Inferior parietal cortex (tissue), 1 donor: Measurements from ENCODE around the gene ABI3.

Experiments used
- DNase-seq: peaks from one replicate; pipeline ENCODE4 v3.0.0-alpha.2; 2016; ENCODE audit errors: extremely low spot score

The ABI3 gene

DNA sequence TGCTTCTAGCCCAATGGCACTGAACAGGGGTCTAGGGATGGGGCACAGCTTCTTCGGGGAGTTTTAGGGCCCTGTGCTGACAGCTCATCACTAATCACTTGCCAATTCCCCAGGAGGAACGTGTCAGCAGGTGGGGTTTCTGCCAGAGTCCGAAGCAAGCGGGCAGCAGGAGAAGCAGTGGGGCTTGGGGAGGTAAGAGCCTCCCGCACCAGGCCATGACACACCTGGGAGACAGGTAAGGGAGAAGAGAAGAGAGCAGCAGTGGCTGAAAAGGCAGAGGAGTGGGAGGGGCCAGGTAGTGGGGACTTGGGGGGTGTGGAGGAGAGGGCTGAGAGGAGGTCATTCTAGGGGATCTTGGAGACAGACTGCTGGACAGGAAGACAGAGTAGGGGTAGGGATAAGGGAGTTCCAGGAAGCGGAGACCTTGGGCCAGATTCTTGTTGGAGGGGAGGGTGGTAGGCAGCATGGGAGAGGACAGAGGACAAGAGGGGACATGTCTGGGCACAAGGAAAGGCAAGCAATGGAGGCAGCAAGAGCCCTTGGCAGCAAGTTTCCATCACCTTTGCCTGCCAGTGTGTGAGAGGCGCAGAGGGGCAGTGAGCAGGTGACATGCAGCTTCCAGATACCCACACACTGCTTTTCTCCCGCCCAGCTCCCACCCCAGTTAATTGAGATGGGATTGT lies 15.2 kb downstream of the ABI3 start:
- DNase-seq: no peak

DNA sequence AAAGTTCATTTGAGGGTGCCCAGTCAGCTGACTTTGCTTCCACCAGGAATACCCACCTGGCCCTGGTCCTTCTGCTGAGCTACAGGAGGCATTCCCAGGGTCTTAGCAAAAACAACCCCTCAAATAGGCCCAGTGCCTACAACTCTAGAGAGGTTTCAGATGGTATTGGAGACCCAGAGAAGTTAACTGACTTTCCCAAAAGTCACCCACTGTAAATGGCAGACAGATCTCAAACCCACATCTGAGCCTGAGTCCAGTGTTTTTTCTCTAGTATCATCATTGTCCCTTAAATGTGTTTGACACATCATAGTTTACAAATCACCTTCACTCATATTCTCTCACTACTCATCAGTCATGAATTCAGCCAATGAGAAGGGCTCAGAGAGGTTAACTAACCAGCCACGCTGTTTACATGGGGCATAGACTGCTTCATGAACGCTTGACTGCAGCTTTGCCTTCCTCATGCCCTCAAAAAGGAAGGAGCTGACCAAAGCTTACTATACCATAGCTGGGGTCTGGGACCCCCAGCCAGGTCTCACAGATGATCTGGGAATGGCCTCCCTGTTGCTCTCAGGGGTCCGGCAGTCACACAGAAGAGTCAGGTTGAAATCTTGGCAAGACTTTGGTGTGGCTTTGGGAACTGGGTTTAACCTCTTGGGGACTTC lies 16.4 kb downstream of the ABI3 start:
- no peak for DNase-seq

DNA sequence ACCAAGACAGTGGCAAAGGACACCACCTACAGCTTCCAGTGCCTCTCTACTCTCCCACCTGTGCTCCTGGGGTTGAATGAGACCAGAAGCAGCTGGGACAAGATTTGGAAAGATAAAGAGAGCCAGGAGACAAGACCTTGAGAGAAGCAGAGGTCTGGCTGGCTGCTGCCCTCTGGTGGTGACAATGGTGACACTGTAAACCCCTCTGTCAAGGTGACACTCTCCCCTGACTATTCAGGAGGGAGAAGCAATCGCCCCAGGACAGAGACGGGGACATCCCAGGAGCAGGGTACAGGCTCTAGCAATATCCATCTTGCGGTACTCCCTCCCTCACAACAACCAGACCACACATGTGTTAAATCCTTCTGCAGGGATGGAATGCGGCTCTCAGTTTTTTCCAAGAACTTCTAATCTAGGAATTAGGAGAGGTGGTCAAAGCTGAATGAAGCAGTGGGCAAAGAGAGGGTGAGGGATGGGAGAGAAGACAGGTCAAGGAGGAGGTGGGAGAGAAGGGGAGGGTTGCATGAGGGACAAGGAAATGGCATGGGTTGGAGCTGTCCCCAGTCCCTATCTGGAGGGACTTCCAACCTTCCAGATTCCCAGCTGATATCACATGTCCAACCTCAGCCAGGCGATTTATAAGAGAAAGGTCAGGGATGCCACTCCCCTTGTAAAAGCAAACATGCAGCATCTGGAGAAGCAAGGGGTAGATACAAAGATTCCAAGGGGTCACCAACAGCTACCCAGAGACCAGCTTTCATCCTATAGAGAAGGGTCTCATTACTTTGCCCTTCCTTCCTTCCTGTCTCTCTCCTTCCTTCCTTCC lies 17.1 kb downstream of the ABI3 start:
- peak; percentile 80 for DNase-seq

DNA sequence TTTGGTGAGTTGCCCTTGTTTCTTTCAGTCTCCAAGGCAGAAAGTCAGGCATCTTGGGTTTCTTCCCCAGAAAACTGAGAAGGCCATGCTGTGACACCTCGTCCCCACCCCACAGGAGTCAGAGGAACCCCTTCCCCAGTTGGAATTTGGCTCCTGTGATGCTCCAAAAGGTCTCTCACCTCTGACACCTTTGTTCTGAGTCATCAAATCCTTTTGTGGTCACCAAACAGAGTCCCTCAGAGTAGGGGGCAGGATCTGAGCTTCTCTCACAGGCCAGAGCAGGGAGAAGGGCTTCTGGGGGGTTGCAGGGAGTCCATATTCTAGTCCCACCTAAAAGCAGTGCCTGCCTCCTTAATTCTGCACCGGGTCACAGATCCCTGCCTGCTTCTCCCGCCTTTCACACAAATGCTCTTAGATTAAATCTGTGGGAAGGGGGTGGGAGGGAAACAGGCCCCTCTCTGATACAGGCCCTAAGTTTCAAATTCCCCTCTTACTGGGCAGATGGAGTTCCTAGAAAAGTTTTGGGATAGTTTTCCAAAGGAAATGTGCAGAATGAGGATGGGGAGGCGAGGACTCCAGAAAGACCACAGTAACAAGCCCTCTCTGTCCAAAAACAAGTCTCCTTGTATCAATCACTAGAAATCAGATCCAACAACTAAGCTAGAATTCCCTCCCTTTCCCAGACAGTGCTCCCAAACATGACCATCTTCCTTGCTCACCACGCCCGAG lies 18.7 kb downstream of the ABI3 start:
- no peak for DNase-seq

DNA sequence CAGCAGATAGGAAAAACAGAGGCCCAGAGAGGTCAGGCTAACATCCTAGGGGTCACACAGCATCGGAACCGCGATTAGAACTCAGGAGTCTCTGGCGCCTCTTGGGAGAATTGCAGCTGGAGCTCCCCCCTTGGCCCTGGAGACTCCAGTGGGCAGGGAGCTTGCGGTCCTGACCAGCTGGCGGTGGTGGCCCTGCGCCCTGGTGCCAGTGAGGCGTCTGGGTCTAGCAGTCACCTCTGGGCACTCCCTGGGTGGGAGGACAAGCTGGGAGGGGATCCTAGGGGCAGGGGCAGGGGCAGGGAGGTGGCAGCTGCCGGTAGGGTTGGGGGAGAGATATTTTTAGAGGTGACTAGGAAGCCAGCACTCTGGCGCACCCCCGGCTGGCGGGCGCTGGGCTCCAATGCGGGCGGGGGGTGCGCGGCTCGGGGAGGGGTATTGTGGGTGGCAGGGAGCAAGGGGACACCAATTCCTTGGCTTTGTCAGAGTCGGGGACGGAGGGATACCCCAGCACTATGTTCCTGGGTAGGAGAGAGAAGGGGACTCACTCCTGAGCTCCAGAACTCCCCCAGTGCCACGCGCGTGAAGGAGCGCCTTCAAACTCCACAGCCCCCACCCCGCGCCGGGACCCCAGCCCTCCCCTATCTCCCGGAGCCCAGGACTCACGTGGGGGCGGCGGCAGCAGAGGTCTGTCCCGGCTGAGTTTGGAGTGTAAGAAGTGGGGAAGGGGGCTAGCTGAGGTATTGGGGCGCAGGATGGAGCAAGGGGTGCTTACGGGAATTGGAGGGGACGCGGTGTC lies 19.5 kb downstream of the ABI3 start:
- DNase-seq: no peak

DNA sequence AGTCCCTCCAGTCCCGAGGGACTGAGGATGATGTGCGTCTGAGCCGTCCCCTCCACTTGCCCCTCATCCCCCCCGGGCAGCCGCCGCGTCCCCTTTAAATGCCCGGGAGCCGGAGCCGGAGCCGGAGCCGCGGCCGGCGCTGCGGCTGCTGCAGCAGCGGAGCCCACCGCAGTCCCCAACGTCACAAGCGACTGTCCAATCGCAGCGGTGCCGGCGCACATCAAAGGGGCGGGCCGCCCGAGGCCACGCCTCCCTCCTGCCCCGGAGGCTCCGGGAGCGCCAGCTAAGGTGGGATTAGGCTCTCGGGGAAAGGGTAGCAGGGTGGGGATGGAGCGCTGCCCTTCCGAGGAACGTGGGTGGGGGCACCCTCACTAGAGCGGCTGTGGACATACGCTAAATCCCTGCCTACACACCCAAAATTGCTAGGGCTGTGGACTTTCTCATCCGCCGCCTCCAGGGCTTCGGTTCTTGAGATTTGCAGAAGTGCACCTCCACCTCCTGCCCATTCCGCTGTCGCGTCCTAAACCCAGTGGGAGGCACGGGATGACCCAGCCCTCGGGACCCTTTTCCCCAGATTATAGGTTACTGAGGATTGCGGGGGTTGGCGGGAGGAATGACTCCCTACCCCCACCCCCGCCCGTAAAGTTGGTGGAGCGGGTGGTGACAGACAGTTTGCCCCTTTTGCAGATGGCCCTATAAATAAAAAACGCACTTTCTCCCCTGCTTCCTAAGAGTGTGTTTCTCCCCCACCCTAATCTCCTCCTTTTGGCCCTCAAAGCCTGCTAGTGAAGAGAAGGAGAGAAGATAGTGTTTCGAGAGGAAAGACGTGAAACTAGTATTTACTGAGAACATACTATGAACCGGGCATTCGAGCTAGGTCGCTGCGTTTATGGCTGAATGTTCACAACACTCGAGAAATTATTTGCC lies 20.4 kb downstream of the ABI3 start, which contains the start of gene PHOSPHO1:
PHOSPHO1 (minus strand) TSS at position 152 of the 927 bp plus-strand sequence. CDS start 4,096 bp downstream, outside the sequence.
- DNase-seq: peak; percentile 75

DNA sequence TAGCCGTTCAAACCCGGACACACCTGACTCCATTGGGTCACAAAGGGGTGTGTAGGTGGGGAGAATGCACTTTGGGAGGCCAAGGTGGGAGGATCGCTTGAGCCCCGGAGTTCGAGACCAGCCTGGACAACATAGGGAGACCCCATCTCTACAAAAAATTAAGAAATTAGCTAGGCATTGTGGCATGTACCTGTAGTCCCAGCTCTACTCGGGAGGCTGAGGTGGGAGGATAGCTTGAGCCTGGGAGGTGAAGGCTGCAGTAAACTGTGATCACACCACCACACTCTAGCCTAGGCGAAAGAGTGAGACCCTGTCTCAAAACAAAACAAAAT lies 21.0 kb downstream of the ABI3 start:
- DNase-seq: no peak

DNA sequence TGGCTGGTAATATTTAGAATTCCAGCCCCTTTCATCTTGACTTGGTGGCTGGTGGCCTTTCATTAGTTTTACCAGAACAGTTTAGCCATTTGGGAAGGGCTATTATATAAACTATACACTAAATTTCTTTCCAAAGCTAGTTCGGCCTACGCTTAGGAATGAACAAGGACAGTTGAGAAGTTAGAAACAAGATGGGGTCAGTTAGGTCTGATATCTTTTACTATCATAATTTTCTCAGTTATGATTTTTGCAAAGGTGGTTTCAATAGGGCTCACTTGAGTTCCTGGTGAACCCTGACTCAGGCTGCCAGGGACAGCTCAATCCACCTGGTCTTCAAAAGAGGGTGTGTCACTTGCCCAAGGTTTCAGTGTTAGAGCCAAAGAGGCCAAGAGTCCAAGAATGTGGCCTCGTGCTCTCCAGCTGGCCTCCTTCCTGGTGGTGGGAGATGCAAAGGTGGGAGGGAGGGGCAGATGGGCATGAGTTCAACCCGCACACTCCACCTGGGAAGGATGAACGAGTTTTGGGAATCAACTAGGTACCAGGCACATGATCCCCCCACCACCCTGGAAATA lies 24.1 kb downstream of the ABI3 start:
- no peak for DNase-seq

DNA sequence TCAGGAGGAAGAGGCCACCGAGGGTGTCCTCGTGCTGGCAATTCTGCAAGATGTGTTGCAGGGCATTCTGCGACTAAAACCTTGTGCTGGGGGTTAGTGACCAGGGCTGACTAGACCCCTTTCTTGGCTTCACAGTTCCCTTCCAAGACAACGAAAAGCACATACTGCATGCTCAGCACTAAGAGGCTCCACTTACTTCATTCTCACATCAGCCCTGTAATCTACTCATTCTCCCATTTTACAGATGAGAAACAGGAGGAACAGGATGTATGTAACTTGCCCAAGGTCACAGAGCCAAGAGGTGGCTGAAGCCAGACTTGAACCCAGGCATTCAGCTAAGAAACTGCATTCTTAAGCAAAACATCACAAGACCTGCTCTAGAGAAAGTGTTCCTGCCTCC lies 25.4 kb downstream of the ABI3 start:
- no peak for DNase-seq

DNA sequence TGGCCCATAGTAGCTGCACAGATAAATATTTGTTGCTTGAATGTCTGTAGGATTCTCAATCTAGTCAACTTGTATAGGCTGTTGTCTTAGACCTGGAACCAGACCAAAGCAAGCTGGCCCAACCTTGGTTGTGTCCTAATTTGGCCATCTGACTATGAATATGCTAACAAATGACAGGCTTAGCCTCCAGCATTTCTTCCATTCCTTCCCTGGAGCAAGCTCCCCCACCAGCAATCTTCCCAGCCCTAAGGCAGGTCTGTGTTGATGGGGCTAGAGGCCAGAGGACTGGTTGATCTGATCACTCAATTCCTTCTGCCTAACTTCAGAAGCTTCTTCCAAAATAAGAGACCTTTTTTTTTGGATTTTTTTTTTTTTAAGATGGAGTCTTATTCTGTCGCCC lies 29.5 kb downstream of the ABI3 start:
- no peak for DNase-seq

DNA sequence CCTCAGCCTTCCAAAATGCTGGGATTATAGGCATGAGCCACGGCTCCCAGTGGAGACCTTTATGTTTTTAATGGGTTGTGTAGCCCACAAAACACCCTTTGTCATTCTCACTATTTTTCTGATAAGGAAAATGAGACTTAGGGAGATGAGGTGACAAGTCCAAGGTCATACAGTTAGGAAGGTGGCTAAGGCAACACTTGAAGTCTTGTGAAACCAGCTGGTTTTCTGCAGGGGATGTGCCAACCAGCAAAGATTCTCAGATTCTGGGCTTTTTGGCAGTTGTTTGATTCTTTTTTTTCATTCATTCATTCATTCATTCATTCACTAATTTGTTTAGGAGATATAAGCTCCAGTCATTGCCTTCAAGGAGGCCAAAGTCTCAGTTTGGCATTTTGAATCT lies 30.1 kb downstream of the ABI3 start:
- no peak for DNase-seq

DNA sequence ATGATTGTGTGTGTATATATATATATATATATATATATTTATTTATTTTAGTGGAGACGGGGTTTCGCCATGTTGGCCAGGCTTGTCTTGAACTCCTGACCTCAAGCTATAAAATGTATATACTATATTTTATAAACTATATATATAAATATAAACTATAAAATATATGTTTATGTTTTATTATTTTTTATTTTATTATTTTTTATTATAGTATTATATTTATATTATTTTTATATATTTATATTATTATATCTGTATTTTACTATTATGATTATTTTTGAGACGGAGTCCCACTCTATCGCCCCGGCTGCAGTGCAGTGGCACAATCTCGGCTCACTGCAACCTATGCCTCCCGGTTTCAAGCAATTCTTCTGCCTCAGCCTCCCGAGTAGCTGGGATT lies 30.5 kb downstream of the ABI3 start:
- DNase-seq: no peak

DNA sequence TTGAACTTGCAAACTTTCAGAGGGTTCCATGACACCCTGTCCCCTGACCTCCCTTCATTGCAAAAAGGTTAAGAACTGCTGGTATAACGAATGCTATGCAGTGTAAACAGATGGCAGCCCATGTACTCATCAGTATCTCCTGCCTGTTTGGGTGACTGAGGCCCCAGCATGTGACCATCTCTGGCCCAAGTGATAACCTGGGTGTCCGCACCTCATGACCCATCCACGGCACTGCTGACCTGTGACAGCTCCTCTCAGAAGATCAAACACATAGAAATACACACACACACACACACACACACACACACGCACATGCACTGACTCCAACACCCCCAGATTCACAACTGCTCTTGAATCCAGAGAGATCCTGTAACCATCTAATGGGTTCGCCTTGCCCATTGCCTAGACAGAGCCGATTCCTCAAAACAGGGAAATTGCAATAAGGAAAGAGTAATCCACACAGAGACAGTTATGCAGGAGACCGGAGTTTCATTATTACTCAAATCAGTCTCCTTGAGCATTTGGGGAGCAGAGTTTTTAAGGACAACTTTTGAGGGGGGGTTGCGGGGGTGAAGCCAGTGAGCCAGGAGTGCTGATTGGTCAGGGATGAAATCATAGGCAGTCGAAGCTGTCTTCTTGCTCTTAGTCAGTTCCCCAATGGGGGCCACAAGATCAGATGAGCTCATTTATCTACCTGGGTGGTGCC lies 31.3 kb downstream of the ABI3 start:
- DNase-seq: no peak

DNA sequence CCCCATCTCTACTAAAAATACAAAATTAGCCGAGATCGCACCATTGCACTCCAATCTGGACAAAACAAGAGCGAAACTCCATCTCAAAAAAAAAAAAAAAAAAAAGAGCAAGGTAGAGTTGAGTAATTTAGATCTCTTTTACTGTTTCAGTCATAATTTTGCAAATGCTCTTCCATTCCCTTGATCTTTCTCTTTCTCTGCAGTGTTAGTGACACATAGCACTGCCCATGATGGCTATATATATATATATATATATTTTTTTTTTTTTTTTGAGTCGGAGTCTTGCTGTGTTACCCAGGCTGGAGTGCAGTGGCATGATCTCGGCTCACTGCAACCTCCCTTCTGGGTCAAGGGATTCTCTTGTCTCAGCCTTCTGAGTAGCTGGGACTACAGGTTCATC lies 32.3 kb downstream of the ABI3 start:
- DNase-seq: no peak

DNA sequence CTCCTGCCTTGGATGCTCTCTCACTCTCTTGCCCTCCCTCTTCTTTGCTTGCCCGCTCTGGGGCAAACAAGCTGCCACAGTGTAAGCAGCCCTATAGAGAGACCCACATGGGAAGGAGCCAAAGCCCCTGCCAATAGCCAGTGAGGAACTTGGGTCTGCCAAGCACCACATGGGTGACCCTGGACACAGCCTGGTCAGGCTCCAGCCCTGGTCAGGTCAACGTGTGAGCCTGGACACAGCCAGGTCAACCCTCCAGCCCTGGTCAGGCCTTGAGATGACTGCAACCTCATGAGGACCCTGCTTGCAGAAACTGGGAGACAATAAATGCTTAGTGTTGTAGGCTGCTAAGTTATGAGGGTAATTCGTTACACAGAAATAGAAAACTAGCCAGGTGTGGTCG lies 34.3 kb downstream of the ABI3 start:
- no peak for DNase-seq

DNA sequence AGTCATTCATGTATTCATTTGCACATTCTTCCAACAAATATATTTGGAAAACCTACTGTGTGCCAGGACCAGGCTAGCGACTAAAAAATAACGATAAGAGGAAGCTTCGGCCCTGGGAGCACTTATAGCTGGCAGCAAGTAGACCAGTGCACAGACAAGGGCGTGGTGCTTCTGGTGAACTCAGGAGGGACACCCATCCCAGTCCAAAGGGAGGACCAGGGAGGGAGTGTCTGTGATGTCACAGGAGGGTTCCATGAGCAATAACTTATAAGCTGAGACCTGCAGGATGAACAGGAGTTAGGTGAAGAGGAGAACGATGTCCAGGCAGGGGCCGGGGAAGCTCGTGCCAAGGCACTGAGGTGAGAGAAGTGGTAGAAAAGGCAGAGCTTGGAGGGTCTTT lies 37.4 kb downstream of the ABI3 start:
- no peak for DNase-seq

DNA sequence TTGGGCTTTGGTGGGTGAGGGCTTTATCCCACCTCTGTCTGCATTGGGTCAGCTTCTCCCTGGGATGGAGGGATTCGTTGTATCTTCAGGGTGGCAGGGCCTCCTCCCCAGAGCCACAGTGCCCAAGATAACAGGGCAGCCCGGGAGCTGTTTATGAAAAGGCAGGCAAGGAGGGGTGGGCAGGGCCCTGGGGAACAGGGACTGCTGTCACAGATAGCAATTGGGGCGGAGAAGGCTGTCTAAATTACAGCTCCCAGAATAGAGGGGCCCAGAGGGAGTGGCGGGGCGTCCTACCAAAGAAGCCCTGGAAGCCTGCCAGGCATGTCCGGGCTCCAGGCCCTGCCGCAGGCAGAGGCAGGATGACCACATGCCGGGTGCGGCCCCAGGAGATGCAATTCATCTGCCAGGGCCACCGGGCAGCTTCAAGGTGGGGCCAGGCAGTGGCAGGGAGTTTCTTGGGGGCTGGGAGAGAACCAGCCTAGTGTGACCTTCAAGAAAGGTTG lies 38.8 kb downstream of the ABI3 start:
- no peak for DNase-seq

DNA sequence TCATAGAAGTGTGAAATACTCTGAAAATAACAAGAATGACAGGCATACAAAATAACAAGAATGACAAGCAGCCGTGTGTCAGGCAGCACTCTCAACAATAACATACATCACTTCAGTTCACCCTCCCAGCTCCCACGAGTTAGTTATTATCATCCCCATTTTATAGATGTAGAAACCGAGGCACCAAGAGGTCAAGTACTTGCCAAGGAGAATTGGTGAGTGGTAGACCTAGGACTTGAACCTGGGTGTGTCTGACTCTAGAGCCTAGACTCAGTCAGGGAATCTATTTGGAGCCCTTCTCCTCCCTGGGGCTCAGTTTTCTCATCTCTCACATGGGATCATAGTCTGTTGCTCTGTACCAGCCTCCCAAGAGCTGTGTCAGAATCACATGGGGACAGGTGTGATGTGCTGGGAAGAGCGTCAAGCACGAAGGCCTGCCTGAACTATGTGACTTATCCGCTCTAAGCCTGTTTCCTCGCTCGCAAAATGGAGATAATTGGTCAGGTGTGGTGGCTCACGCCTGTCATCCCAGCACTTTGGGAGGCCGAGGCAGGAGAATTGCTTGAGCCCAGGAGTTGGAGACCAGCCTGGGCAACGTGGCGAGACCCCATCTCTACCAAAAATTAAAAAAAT lies 39.5 kb downstream of the ABI3 start:
- DNase-seq: no peak
